ENCODE data around the gene CHRD. TPM values are rescaled to one million over a fixed set of nuclear protein-coding genes. Genes with fewer than 3 reads are reported as not detected.

CHRD gene
- total RNA-seq, 1 donor from 2014 or later, result not detected

GRCh38 chr3:184346480-184347190 lies 33.2 kb upstream of the CHRD start:
- intact Hi-C loops (cut with micrococcal nuclease), result no loop called here

DNA sequence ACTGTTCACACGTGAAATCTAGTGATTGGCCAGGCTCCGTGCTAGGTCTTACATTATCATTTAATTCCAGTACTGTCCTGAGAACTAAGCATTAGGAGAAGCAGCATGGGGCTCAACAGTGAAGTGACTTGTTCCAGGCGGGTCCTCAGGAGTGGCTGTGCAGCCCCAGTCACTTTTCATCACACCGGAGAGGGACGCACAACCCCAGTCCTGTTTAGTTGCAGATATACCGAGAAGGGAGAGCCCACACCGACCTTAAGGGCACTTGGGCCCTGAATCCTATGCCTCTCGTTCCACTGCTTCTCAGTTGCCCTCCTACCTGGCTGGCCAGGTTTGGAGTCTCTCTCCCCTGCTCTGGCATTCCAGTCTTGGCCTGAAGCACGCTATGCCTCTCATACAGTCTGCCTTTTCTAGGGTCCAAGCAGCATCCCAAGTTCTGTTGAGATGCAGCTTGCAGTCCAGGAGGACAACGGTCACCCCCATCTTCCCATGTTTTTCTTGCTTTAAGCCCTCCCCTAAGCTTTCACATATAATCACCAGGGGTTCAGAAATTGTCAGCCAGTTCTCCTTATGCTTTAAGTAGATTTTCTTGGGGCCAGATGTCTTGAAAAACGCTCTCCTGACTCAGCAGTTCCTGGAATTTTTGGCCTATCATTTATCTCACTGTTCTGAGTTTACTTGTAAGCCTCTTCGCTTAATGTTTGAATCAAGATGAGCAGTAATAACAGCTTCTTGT lies 32.4 kb upstream of the CHRD start:
- intact Hi-C loops (cut with micrococcal nuclease), result no loop called here

DNA sequence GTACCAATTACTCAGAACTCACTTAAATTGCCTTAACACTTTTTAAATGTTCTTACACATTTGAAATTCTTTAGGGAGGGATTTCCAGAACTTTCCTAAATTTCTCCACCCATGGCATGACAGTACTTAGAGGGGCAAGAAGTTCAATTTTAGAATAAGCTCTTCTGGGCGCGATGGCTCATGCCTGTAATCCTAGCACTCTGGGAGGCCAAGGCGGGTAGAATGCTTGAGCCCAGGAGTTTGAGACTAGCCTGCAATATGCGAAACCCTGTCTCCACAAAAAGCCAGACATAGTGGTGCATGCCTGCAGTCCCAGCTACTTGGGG lies 31.8 kb upstream of the CHRD start:
- intact Hi-C loops (cut with micrococcal nuclease), result no loop called here

GRCh38 chr3:184349563-184350470 lies 30.0 kb upstream of the CHRD start:
- intact Hi-C loops (cut with micrococcal nuclease), result no loop called here

DNA sequence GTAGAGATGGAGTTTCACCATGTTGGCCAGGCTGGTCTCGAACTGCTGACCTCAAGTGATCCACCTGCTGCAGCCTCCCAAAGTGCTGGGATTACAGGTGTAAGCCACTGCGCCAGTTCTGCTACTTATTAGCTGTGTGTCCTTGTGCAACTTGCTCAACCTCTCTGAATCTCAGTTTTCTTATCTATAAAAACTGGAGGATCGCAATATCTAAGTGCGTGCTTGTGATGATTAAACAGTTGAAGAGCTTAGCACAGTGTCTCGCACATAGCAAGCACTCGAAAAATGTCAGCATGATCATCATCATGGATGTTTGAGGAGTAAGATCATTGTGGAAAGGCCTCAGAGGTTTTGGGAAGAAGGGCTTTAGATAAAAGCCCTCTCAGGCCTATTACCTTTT lies 29.2 kb upstream of the CHRD start:
- intact Hi-C loops (cut with micrococcal nuclease), result no loop called here

DNA sequence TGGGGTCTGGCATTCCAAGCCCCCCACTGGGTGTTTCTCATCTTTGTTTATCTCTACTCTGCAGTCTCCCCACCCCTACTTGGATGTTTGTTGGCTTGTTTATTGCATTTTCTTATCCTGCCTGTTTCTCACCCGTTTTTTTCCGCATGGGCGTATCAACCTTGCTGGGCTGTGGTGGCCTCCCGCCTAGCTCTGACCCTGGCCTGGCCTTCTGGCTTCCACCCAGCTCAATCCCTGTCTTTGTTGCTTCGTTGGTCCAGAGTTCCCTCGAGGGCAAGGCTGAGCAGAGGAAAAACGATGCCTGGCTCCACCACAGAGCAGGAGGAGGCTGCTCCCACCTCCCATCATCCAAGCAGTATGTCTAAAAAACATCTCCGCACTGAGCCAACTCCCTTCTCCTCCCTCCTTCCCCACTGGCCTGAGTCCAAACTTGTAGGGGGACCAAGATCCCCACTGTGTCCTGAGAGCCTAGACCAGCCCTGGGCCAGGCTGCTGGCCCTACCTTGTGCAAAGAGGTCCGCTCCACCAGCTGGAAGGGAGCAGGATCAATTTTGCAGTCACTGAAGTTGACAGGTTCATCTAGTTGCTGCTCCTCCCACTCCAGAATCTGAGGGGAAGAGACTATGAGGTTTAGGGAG lies 28.2 kb upstream of the CHRD start:
- intact Hi-C loops (cut with micrococcal nuclease), result no loop called here

DNA sequence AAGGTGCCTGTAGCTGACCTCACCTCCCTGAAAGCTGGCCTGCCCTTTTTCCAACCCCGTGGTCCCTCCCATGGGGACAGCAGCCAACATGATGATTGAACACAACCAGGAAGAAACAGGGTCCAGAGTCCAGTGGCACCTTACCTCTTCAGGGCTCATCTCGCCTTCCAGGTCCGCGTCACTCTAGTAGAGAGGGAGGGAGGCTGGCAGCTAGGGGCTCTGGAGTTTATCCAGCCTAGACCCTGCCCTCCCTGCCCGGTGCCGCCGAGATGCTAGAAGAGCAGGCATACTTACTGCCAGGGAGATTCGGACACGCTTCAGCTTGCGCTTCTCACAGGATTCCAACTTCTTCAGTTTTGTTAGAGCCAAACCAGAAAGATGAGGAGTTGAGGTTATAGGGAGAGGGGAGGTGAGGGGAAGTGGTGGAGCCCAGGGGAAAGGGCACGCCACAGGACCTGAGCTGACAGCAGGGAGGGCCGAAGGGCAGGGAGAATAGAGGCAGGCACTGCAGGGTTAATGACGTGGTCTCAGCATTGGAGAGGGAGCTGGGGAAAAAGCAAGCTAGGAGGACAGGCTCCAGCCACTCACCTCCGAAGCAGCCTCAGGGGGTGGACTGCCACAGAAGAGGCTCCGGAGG lies 27.6 kb upstream of the CHRD start:
- intact Hi-C loops (cut with micrococcal nuclease), result no loop called here

DNA sequence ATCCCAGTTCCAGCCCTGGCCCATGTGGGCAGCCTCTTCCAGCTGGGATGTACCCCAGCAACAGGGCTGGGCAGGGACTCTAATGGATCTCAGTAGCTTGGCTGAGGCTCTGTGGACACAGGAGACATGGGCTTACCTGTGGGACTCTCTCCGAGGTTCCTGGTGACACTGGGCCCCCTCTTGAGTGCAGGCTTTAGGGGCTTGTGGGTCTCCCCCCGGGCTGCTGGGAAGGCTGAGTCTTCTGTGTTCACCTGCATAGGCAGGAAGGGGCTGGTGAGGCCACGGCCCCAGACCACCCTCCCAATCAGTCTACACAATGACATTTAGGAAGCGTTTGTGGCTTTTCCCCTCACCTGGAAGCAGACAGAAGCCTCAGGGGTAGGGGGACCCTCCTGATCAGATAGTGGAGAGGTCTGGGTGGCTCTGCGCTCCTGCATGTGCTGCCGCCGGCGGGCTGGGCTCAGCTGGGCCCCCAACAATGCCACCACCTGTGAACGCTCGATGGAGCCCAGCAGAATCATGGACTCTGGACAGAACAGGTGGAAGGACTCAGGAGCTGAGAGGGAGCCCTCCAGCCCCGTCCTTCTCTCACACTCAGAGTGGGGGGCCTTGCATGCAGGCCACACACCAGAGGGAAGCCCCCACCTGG lies 26.8 kb upstream of the CHRD start:
- intact Hi-C loops (cut with micrococcal nuclease), result no loop called here

DNA sequence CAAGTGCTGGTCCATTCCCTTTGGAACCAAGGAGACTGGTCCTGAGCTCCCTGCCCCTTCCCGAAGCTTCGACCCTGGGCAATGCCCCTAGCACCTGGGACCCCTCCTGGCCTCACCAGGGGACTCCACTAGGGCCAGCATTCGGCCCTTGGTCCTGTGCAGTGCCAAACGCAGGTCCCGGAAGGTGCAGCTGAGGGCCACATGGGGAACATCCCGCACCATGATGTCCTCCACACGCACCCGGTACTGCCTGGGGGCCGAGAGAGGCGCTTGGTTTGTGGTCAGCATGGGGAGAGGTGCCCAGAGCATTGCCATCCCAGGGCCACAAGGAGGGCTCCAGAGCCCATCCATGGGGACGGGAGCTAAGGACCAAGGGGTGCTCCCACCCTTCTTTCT lies 26.3 kb upstream of the CHRD start:
- intact Hi-C loops (cut with micrococcal nuclease), result no loop called here

GRCh38 chr3:184354121-184354728 lies 25.6 kb upstream of the CHRD start:
- intact Hi-C loops (cut with micrococcal nuclease), result no loop called here

DNA sequence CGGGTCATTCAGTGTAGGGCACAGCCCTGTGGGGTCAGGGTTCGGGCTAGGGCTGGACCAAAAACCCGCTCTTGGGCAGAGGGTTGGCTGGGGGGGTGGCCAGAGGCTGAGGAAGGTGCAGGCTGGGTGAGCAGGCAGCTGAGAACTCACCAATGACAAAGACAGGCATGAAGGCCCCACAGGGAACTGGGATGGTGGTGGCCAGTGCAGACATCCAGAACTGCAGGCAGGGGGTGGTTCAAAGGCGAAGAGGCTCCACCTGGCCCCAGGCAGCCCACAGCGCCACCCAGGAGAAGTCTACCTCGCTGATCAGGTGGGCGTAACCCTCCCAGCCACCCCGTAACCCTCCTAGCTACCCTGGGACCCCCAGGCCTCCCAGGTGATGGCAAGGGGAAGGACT lies 25.1 kb upstream of the CHRD start:
- intact Hi-C loops (cut with micrococcal nuclease), result no loop called here

DNA sequence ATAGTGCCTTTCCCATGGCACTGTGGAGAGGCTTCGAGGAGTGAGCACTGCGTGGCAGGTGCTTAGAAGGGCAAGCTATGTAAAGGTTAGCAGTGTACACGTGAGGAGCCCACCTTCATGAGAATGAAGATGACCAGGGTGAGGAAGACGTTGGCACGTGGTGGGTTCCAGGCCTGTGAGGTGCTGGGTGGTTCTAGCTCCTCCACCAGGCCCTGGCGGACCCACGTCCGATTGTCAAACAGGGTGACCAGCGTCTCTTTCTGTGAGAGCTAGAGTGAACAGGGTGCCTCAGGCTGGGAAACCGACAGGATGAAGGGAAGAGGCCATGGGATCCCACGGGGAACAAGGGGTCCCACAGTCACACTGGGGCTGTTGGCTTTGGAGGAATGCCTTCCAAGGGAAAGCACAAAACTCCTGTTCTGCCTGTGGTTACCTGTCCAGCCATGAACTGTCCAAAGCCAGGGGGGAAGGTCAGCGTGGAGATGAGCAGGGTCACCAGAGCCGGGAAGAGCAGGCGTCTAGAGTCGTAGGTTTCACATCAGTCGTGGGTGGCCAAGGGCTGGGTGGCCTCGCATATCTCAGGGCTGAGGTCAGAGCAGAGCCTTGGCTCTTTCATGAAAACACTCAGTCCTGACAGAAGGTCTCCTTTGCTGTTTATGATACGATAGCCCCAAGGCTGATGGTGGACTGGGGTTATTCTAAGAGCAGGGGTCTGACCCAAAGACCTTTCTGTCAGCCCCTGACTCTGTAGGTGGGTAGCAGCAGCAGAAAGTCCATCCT lies 24.4 kb upstream of the CHRD start:
- intact Hi-C loops (cut with micrococcal nuclease), result no loop called here

GRCh38 chr3:184357248-184358123 lies 22.4 kb upstream of the CHRD start:
- intact Hi-C loops (cut with micrococcal nuclease), result no loop called here

DNA sequence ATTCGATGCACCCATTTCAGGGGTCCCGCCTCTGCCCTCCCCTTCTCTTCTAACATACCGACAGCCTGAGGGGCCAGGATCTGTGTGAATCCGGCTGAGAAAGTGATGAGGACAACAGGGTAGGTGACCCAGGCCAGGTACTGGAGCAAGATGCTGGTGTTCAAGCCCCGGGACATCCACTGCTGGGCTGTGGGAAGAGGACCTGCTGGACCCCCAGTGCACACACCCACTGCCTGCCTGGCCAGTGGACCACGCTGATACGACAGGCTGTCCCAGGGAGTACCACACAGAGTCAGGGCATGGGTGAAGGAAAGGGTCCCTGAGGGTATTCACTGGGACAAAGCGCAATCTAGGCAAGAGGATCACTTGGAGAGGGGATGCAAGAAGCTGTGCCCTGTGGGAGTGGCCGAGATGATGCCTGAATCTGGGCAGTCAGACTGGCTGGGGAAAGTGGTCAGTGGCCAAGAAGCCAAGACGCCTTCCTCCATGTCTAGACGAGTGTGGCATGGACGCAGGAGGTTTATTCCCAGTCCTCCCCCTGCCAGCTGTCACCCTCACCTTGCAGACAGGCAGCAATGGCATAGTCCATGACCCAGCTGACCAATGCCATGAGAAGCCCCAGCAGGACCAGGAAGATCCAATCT lies 21.6 kb upstream of the CHRD start:
- intact Hi-C loops (cut with micrococcal nuclease), result no loop called here

DNA sequence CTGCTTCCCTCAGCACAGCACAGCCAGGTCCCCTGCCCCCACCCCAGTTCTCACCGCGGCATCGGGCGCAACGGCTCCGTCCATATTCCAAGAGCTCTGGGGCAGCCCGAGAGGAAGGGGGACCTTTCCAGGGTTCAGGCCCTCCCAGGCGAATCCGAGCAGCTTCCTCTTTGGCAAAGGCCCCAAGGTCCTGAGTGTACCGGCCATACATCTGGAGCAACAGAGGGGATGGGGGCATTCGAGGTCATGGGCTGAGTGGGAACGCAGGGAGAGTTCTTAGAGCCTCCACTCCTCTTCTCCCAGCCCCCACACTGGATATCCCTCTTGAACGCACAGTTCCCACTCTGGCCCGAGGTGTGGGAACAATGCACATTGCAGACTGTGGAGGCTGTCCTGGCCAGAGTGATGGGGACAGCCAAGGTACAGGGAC lies 20.9 kb upstream of the CHRD start:
- intact Hi-C loops (cut with micrococcal nuclease), result no loop called here

GRCh38 chr3:184359610-184360009 lies 20.2 kb upstream of the CHRD start:
- intact Hi-C loops (cut with micrococcal nuclease), result loop anchor here (5.0 kb wide), 1 partner anchor 353 kb away; the partner anchor contains the start of gene MAGEF1

DNA sequence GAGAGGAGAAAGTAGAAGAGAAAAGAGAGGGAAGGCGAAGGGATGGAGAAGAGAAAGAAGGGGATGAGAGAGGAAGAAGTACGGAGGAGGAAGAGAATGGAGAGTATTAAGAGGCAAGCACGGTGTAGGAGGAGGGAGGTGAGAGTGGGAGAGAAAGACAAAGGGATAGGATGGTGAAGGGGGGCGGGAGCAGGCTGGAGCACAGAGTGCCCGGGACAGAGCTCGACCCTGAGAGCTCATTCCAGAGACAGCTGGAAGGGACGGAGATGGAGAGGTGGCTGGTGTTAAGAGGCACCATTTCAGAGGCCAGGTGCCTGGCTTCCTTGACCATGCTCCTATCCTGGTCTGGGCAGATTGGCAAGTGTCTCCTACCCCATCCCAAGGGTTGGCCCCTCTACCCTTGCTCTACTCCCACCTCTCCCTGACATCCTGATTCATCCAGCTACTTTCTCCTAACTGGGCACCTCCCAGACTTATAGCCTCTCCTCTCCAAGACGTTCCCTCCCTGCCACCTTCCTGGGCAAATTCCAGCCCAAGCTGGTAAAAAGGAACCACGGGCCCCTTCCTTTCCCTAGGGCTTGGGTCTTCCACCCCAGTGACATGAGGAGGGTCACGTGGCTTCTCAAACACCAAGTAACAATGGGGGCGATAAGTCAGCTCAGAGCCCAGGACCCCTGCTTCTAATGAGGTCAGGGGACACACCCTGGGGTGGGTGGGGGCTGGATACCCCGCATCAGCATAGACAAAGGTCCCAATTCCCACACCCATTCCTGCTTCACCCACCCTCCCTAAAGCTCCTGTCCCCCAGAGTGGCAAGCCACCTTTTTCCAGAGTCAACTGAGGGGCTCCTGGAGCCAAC lies 19.6 kb upstream of the CHRD start:
- intact Hi-C loops (cut with micrococcal nuclease), result loop anchor here (5.0 kb wide), 1 partner anchor 352 kb away; the partner anchor contains the start of gene MAGEF1
